ENCODE results near the gene ZNF430.

Gene ZNF430

DNA sequence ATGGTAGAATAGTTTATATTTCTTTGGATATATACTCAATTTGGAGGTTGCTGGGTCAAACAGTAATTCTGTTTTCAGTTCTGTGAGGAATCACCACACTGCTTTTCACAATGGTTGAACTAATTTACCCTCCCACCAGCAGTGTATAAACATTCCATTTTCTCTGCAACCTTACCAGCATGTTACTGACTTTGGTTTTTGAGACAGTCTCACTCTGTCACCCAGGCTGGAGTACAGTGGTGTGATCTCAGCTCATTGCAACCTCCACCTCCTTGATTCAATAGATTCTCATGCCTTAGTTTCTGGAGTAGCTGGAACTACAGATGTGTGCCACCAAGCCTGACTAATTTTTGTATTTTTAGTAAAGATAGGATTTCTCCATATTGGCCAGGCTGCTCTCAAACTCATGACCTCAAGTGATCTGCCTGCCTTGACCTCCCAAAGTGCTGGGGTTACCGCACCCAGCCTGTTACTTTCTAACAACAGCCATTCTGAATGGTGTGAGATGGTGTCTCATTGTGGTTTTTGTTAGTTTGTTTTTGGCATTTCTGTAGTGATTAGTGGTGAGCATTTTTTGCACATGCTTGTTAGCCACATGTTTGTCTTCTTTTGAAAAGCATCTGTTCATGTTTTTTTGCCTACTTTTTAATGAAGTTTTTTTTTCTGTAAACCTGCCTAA lies 74.0 kb downstream of the ZNF430 start:
- TF ChIP-seq GATA2 (IDR thresholded peaks at IDR 0.05; ENCODE audit: low read depth, low read length) (no peak), GATA3 (IDR thresholded peaks at IDR 0.05; ENCODE audit: low read depth, low read length) (no peak)

DNA sequence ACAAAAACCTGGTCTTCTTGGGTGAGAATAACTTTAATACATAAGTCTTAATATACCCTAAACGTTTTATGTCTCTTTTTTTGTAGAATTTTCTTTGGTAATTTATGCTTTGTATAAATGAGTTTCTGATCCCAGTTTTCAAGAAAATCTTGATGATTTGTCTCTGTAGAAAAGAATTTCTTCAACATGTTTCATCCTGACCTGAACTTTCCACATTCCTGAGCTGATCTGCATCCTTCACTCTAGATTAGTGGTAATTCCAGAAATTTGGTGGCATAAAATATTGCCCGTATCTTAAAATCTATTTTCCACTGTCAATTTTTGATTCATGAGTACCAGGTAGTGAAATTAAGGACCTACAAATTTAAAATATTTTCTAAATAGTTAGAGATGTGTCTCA lies 77.8 kb downstream of the ZNF430 start:
- no peak for TF ChIP-seq GATA2 (IDR thresholded peaks at IDR 0.05; ENCODE audit: low read depth, low read length)
- TF ChIP-seq GATA3 (IDR thresholded peaks at IDR 0.05; ENCODE audit: low read depth, low read length): no peak

DNA sequence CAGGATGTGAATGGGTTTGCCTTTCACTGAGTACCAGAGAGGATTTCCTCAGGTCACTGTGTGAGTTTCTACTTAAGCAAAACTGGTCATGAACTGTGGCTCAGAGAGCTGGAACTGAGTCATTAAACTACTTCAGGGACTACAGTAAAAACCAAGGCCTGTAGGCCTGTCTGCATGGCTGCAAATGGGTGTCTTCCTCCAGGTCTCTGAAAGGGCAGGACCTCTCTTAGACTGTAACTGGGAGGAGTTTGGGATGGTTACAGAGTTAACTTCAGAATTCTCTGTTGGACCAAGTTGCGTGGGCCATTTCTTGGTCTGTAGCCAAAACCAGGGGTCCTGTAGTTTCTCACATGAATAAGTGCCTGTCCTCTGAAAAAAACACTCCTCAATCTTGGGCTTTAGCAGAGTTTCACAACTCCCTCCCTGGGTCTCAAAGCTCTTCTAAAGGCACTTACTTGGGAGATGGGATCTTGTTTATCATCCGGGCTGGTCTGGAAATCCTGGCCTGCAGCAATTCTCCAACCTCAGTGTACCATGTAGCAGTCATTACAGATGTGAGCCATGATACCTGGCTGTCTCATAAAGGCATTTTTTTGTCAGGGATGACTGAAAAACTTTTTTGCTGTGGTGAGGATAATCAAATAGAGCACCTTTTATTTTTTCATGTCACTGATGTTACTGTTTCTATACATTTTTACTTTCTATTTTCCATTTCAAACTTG lies 81.2 kb downstream of the ZNF430 start:
- TF ChIP-seq GATA3 (IDR thresholded peaks at IDR 0.05; ENCODE audit: low read depth, low read length): no peak
- TF ChIP-seq GATA2 (IDR thresholded peaks at IDR 0.05; ENCODE audit: low read depth, low read length): no peak

DNA sequence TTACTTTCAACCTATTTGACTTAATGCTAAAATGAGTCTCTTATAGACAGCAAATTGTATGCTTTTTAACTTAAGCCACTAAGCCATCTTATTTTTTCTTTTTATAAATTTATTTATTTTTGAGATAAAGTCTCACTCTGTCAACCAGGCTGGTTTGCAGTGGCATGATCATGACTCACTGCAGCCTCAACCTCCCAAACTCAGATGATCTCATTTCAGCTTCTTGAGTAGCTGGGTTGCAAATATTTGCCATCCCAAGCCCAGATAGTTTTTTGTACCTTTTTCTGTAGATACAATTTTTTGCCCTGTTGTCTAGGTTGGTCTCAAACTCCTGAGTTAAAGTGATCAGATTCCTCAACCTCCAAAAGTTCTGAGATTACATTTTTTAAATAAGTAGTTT lies 88.7 kb downstream of the ZNF430 start:
- TF ChIP-seq GATA3 (IDR thresholded peaks at IDR 0.05; ENCODE audit: low read depth, low read length) (no peak), GATA2 (IDR thresholded peaks at IDR 0.05; ENCODE audit: low read depth, low read length) (no peak)
